ENCODE results near the gene SSTR5. TPM values are rescaled to one million over a fixed set of nuclear protein-coding genes. Genes with fewer than 3 reads are reported as not detected.

SSTR5 gene
- total RNA-seq, 1 experiment from 2014 or later = not detected

DNA sequence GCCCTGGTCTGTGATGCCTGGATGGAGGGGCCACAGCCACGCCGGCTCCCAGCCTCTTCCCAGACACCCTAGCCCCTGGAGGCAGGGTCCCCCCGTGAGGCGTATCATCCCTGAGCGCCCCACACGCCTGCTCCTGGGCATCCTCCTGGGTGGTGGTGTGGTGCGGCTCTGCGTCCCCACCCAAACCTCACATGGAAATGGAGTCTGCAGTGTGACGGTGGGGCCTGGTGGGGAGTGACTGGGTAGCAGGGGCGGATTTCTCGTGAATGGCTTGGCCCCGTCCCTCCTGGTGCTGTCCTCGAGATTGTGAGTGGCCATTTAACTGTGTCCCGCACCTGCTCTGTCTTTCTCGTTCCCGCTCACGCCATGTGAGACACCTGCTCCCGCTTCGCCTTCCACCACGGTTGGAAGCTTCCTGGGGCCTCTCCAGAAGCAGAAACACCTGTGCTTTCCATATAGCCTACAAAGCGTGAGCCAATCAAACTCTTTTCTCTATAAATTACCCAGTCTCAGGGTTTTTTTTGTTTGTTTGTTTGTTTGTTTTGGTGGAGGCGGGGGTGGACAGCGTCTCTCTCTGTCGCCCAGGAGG lies 5.9 kb upstream of the SSTR5 start:
- no TSS peak for BruUV-seq (replicated peaks)
- Histone ChIP-seq H3K27me3 (ENCODE audit: insufficient read depth, low read depth) (peaks cover 49% of the 10 kb centered on the region), H3K36me3 (ENCODE audit: low read depth) (no peaks in the 10 kb centered on the region), H3K79me2 (ENCODE audit: low read depth) (no peaks in the 10 kb centered on the region), H3K4me2 (no peak overlapping the region), H3K4me3 (no peak overlapping the region), H4K20me1 (ENCODE audit: insufficient read depth) (no peaks in the 10 kb centered on the region; the same call in 1 of the 2 replicates), H3K27ac (no peak overlapping the region), H3K9me2 (ENCODE audit: insufficient read depth) (no peaks in the 10 kb centered on the region), H3F3A (ENCODE audit: insufficient read depth, low read depth) (no peaks in the 10 kb centered on the region), H3K4me1 (replicated peaks; ENCODE audit: insufficient read depth) (no peaks in the 10 kb centered on the region), H2AFZ (no peak overlapping the region), H3K9me3 (ENCODE audit: insufficient read depth, low read depth) (no peaks in the 10 kb centered on the region)
- CTCF ChIA-PET = no interaction called here
- POLR2A ChIA-PET (ENCODE audit: unreplicated experiment) = no interaction called here
- TF ChIP-seq EZH2 (IDR thresholded peaks at IDR 0.05; ENCODE audit: low read depth) = no peak
- TF ChIP-seq, protein P1, sequence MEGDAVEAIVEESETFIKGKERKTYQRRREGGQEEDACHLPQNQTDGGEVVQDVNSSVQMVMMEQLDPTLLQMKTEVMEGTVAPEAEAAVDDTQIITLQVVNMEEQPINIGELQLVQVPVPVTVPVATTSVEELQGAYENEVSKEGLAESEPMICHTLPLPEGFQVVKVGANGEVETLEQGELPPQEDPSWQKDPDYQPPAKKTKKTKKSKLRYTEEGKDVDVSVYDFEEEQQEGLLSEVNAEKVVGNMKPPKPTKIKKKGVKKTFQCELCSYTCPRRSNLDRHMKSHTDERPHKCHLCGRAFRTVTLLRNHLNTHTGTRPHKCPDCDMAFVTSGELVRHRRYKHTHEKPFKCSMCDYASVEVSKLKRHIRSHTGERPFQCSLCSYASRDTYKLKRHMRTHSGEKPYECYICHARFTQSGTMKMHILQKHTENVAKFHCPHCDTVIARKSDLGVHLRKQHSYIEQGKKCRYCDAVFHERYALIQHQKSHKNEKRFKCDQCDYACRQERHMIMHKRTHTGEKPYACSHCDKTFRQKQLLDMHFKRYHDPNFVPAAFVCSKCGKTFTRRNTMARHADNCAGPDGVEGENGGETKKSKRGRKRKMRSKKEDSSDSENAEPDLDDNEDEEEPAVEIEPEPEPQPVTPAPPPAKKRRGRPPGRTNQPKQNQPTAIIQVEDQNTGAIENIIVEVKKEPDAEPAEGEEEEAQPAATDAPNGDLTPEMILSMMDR (conservative IDR thresholded peaks at IDR 0.05) = no peak
- intact Hi-C loops (cut with micrococcal nuclease; ENCODE audit: unreplicated experiment) = no loop called here
- no peak for DNase-seq

- no peaks in the 10 kb centered on the region for H3K36me3 ChIP-seq (ENCODE audit: low read depth)
- peaks cover 40% of the 10 kb centered on the region for H3K27me3 ChIP-seq (ENCODE audit: insufficient read depth, low read depth)
- no TSS peak for BruUV-seq (replicated peaks)
- no peak overlapping the region for H3K27ac ChIP-seq
- H3K9me3 ChIP-seq (ENCODE audit: insufficient read depth, low read depth) = no peaks in the 10 kb centered on the region
- H3K4me1 ChIP-seq (replicated peaks; ENCODE audit: insufficient read depth) = no peaks in the 10 kb centered on the region
- no peak for DNase-seq
- CTCF ChIA-PET = no interaction called here
- intact Hi-C loops (cut with micrococcal nuclease; ENCODE audit: unreplicated experiment) = no loop called here
- H3K9me2 ChIP-seq (ENCODE audit: insufficient read depth) = no peaks in the 10 kb centered on the region
- no peak for TF ChIP-seq EZH2 (IDR thresholded peaks at IDR 0.05; ENCODE audit: low read depth)
- TF ChIP-seq, protein P1 (conservative IDR thresholded peaks at IDR 0.05) = no peak
- no peaks in the 10 kb centered on the region for H3F3A ChIP-seq (ENCODE audit: insufficient read depth, low read depth)
- H4K20me1 ChIP-seq (ENCODE audit: insufficient read depth) = no peaks in the 10 kb centered on the region; the same call in 1 of the 2 replicates
- H3K4me2 ChIP-seq = no peak overlapping the region
- no peak overlapping the region for H2AFZ ChIP-seq
- no peak overlapping the region for H3K4me3 ChIP-seq
- H3K79me2 ChIP-seq (ENCODE audit: low read depth) = no peaks in the 10 kb centered on the region
- POLR2A ChIA-PET (ENCODE audit: unreplicated experiment) = no interaction called here
These were observed 4.9 kb upstream of the SSTR5 start for GRCh38 chr16:1067629-1068028.

DNA sequence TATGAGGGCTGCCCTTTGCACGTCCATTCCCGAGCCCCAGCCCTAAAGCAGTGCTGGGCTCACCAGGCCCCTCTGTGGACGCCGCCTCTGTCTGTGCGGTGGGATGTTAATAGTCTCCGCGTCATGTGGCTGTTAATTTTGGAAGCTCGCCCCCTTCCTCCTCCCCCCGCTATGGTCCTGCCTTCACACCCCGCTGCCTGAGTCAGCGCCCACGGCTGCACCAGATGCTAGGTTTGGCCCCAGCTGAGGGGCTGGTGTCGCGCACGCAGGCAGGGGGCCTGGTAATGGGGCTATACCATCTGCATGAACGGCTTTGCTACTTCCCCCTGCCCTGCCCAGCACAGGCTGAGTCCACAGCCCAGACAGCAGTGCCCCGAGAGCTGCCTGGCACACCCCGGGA lies 4.1 kb upstream of the SSTR5 start:
- H3K9me2 ChIP-seq (ENCODE audit: insufficient read depth) = no peaks in the 10 kb centered on the region
- TF ChIP-seq, protein P1 (conservative IDR thresholded peaks at IDR 0.05) = no peak
- TF ChIP-seq EZH2 (IDR thresholded peaks at IDR 0.05; ENCODE audit: low read depth) = no peak
- BruUV-seq (replicated peaks) = no TSS peak
- no peak overlapping the region for H3K4me3 ChIP-seq
- ChIA-PET CTCF (no interaction called here), POLR2A (ENCODE audit: unreplicated experiment) (no interaction called here)
- H4K20me1 ChIP-seq (ENCODE audit: insufficient read depth) = no peaks in the 10 kb centered on the region; the same call in 1 of the 2 replicates
- H3K4me1 ChIP-seq (replicated peaks; ENCODE audit: insufficient read depth) = no peaks in the 10 kb centered on the region
- DNase-seq = no peak
- no peaks in the 10 kb centered on the region for H3K36me3 ChIP-seq (ENCODE audit: low read depth)
- H2AFZ ChIP-seq = no peak overlapping the region
- H3K79me2 ChIP-seq (ENCODE audit: low read depth) = no peaks in the 10 kb centered on the region
- H3K9me3 ChIP-seq (ENCODE audit: insufficient read depth, low read depth) = no peaks in the 10 kb centered on the region
- H3K27ac ChIP-seq = no peak overlapping the region
- H3F3A ChIP-seq (ENCODE audit: insufficient read depth, low read depth) = no peaks in the 10 kb centered on the region
- H3K27me3 ChIP-seq (ENCODE audit: insufficient read depth, low read depth) = peaks cover 32% of the 10 kb centered on the region
- intact Hi-C loops (cut with micrococcal nuclease; ENCODE audit: unreplicated experiment) = no loop called here
- H3K4me2 ChIP-seq = no peak overlapping the region
